ENCODE measurements around the gene ANKH. TPM values are rescaled to one million over a fixed set of nuclear protein-coding genes. Genes with fewer than 3 reads are reported as not detected.

ANKH gene
- total and polyA plus RNA-seq, 2 experiments from 2014 or later: 27.6 to 29.9 TPM

DNA sequence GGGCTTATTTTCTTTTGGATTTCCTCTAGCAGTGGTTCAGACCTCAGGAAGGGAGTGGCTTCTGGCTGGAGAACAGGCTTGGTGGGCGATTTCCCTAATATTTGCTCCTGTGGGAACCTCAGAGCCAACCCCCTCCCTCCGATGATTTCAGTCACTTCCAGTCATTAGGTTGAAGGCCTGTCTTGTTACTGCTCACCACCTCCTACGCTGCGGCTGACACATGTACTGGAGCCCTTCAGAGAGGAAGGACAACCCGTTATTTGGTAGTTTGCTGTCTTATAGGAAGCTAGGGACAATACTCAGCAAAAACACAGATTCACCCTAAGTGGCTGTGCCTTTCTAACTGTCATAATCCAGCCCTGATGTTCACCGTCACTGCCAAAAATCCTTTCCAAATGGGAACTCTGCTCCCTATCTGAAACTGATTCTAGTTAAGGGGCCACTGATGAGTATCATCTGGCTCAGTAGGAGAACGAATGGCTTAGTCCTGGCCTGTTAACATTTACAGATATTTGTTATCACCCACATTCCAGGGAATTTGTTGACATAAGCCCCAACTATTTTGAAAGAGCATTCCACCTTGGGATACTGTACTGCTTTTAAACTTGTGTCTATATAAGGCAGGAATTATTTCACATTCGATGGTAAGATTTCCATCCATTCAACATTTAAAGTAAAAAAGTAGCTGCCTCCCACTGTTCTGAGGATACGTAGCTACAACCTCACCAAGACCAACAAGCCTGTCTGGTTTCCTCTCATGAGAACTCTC lies 29.3 kb upstream of the ANKH start:
- 43% methylated on average over 9 of the region's 9 CpGs for WGBS (ENCODE audit: low lambda C conversion rate, missing lambda C conversion rate)
- peak overlapping the region; percentile 20 for H3K4me2 ChIP-seq

DNA sequence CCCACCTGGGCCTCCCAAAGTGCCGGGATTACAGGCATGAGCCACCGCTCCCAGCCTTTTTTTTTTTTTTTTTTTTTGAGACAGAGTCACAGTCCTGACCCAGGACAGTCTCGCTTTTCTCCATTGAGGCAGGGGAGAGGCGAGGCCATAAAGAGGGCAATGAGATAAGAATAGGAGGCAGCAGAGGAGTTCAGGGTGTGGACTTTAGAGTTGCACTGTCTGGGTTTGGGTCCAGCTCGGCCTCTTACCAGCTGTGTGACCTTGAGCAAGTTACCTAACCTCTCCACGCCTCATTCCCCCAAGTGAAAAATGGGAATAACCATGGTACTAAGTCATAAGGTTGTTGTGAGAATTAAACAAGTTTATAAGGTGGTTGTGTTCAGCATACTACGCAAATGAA lies 24.6 kb upstream of the ANKH start:
- TF ChIP-seq EZH2 (IDR thresholded peaks at IDR 0.05; ENCODE audit: borderline replicate concordance) (no peak), EZH2phosphoT487 (IDR thresholded peaks at IDR 0.05; ENCODE audit: low read depth, severe bottlenecking, unreplicated experiment) (no peak)
- TF ChIP-seq, protein P1, sequence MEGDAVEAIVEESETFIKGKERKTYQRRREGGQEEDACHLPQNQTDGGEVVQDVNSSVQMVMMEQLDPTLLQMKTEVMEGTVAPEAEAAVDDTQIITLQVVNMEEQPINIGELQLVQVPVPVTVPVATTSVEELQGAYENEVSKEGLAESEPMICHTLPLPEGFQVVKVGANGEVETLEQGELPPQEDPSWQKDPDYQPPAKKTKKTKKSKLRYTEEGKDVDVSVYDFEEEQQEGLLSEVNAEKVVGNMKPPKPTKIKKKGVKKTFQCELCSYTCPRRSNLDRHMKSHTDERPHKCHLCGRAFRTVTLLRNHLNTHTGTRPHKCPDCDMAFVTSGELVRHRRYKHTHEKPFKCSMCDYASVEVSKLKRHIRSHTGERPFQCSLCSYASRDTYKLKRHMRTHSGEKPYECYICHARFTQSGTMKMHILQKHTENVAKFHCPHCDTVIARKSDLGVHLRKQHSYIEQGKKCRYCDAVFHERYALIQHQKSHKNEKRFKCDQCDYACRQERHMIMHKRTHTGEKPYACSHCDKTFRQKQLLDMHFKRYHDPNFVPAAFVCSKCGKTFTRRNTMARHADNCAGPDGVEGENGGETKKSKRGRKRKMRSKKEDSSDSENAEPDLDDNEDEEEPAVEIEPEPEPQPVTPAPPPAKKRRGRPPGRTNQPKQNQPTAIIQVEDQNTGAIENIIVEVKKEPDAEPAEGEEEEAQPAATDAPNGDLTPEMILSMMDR (IDR thresholded peaks at IDR 0.05; ENCODE audit: poor library complexity): no peak
- Histone ChIP-seq H3K27ac (peak overlapping the region; percentile 11), H3K9me3 (ENCODE audit: low read depth) (no peaks in the 10 kb centered on the region), H3K9me2 (replicated peaks; ENCODE audit: insufficient read depth) (no peaks in the 10 kb centered on the region), H3K4me3 (no peak overlapping the region), H3K4me2 (no peak overlapping the region), H3K27me3 (no peaks in the 10 kb centered on the region), H2AFZ (no peak overlapping the region), H3K36me3 (replicated peaks; ENCODE audit: insufficient read depth, low read depth) (no peaks in the 10 kb centered on the region), H4K20me1 (ENCODE audit: insufficient read depth, poor library complexity, severe bottlenecking) (no peaks in the 10 kb centered on the region), H3K79me2 (no peaks in the 10 kb centered on the region), H3K4me1 (ENCODE audit: insufficient read depth) (peaks cover 17% of the 10 kb centered on the region)
- peak; percentile 21 for DNase-seq (ENCODE audit: low spot score)
- WGBS (ENCODE audit: low lambda C conversion rate, missing lambda C conversion rate): 81% methylated on average over 7 of the region's 7 CpGs

More for the DNA sequence above, 29.3 kb upstream of the ANKH start:
- H3K27ac ChIP-seq: peak overlapping the region; percentile 68
- no peaks in the 10 kb centered on the region for H3K36me3 ChIP-seq (replicated peaks; ENCODE audit: insufficient read depth, low read depth)
- no peak overlapping the region for H2AFZ ChIP-seq
- TF ChIP-seq EZH2phosphoT487 (IDR thresholded peaks at IDR 0.05; ENCODE audit: low read depth, severe bottlenecking, unreplicated experiment) (no peak), EZH2 (IDR thresholded peaks at IDR 0.05; ENCODE audit: borderline replicate concordance) (no peak)
- TF ChIP-seq, protein P1 (IDR thresholded peaks at IDR 0.05; ENCODE audit: poor library complexity): no peak
- peaks cover 7% of the 10 kb centered on the region for H3K4me1 ChIP-seq (ENCODE audit: insufficient read depth)
- H3K79me2 ChIP-seq: no peaks in the 10 kb centered on the region
- no peak for DNase-seq (ENCODE audit: low spot score)
- H3K9me3 ChIP-seq (ENCODE audit: low read depth): no peaks in the 10 kb centered on the region
- no peaks in the 10 kb centered on the region for H3K9me2 ChIP-seq (replicated peaks; ENCODE audit: insufficient read depth)
- H4K20me1 ChIP-seq (ENCODE audit: insufficient read depth, poor library complexity, severe bottlenecking): no peaks in the 10 kb centered on the region
- no peaks in the 10 kb centered on the region for H3K27me3 ChIP-seq
- no peak overlapping the region for H3K4me3 ChIP-seq

GRCh38 chr5:14895301-14895700 lies 23.7 kb upstream of the ANKH start:
- Histone ChIP-seq H3K79me2 (no peaks in the 10 kb centered on the region), H3K9me3 (ENCODE audit: low read depth) (no peaks in the 10 kb centered on the region), H3K9me2 (replicated peaks; ENCODE audit: insufficient read depth) (no peaks in the 10 kb centered on the region), H3K4me1 (ENCODE audit: insufficient read depth) (peaks cover 10% of the 10 kb centered on the region), H3K36me3 (replicated peaks; ENCODE audit: insufficient read depth, low read depth) (no peaks in the 10 kb centered on the region), H4K20me1 (ENCODE audit: insufficient read depth, poor library complexity, severe bottlenecking) (no peaks in the 10 kb centered on the region), H2AFZ (no peak overlapping the region), H3K4me2 (no peak overlapping the region), H3K27me3 (no peaks in the 10 kb centered on the region), H3K27ac (peak overlapping the region; percentile 85), H3K4me3 (no peak overlapping the region)
- DNase-seq (ENCODE audit: low spot score): peak; percentile 43
- TF ChIP-seq EZH2 (IDR thresholded peaks at IDR 0.05; ENCODE audit: borderline replicate concordance): no peak
- TF ChIP-seq, protein P1 (IDR thresholded peaks at IDR 0.05; ENCODE audit: poor library complexity): no peak
- TF ChIP-seq EZH2phosphoT487 (IDR thresholded peaks at IDR 0.05; ENCODE audit: low read depth, severe bottlenecking, unreplicated experiment): no peak
- 87% methylated on average over 6 of the region's 6 CpGs for WGBS (ENCODE audit: low lambda C conversion rate, missing lambda C conversion rate)
